ENCODE results near the gene NCF1. TPM values are rescaled to one million over a fixed set of nuclear protein-coding genes. Genes with fewer than 3 reads are reported as not detected.
"Not testable (repeated sequence)": the region's sequence is repeated elsewhere in the genome, so short reads cannot be mapped to it uniquely, and the experiment has no call there.

Gene NCF1
- 0.80 TPM for total RNA-seq (ENCODE audit: unreplicated experiment)
- long read RNA-seq, partial matches to known transcripts, result 2 of 2 reads
- long read RNA-seq, other reads (novel, unspliced or antisense), result 0 of 2 reads

GRCh38 chr7:74773760-74774750, at the start of gene NCF1:
Gene NCF1, plus strand, starts transcription at chr7:74774011. Its CDS starts 21 bp downstream, at chr7:74774032.
- DNase-seq (ENCODE audit: low spot score); H3K27me3 Mint-ChIP-seq (ENCODE audit: unreplicated experiment); H3K4me1 Mint-ChIP-seq (ENCODE audit: unreplicated experiment); H3K36me3 Mint-ChIP-seq (ENCODE audit: low read depth, unreplicated experiment); H3K27ac Mint-ChIP-seq (ENCODE audit: unreplicated experiment); H3K9me3 Mint-ChIP-seq (ENCODE audit: unreplicated experiment); H3K4me3 Mint-ChIP-seq (ENCODE audit: unreplicated experiment): not testable (repeated sequence)

- no peak for DNase-seq (ENCODE audit: low spot score)
- no peaks in the 10 kb centered on the region for H3K4me1 Mint-ChIP-seq (ENCODE audit: unreplicated experiment)
- H3K27me3 Mint-ChIP-seq (ENCODE audit: unreplicated experiment), result no peaks in the 10 kb centered on the region
- H3K4me3 Mint-ChIP-seq (ENCODE audit: unreplicated experiment), result no peak overlapping the region
- no peak overlapping the region for H3K27ac Mint-ChIP-seq (ENCODE audit: unreplicated experiment)
- TF ChIP-seq, protein P1, sequence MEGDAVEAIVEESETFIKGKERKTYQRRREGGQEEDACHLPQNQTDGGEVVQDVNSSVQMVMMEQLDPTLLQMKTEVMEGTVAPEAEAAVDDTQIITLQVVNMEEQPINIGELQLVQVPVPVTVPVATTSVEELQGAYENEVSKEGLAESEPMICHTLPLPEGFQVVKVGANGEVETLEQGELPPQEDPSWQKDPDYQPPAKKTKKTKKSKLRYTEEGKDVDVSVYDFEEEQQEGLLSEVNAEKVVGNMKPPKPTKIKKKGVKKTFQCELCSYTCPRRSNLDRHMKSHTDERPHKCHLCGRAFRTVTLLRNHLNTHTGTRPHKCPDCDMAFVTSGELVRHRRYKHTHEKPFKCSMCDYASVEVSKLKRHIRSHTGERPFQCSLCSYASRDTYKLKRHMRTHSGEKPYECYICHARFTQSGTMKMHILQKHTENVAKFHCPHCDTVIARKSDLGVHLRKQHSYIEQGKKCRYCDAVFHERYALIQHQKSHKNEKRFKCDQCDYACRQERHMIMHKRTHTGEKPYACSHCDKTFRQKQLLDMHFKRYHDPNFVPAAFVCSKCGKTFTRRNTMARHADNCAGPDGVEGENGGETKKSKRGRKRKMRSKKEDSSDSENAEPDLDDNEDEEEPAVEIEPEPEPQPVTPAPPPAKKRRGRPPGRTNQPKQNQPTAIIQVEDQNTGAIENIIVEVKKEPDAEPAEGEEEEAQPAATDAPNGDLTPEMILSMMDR (IDR thresholded peaks at IDR 0.05; ENCODE audit: unreplicated experiment), result no peak
- peaks cover 15% of the 10 kb centered on the region for H3K36me3 Mint-ChIP-seq (ENCODE audit: low read depth, unreplicated experiment)
- H3K9me3 Mint-ChIP-seq (ENCODE audit: unreplicated experiment), result no peaks in the 10 kb centered on the region
Measured at GRCh38 chr7:74725840-74726239, 48.0 kb upstream of the NCF1 start.

DNA sequence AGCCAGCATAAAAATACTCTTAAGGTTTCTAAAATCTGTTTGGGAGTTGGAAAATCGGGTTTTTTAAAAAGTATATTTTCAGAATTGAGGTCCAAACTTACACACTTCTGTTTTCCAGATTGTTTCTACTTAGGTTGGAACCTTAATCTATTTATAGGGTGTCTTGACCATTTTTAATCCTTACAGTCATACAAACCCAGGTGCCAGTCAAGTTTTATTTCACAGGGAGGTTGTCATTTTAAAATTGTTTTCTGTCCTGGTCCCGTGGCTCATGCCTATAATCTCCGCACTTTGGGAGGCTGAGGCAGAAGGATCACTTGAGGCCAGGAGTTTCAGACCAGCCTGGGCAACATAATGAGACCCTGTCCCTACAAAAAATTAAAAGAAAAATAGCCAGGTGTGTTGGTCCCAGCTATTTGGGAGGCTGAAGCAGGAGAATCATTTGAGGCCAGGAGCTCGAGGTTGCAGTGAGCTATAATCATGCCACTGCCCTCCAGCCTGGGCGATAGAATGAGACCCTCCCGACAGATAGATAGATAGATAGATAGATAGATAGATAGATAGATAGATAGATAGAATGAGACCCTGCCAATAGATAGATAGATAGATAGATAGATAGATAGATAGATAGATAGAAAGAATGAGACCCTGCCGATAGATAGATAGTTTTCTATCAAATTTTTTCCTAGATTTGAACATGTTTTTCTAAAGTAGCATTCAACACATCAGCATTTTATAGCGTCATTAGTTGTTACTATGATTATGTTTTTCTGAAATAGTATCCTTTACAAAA, 47.3 kb upstream of the NCF1 start:
- Mint-ChIP-seq H3K4me3 (ENCODE audit: unreplicated experiment) (no peak overlapping the region), H3K27me3 (ENCODE audit: unreplicated experiment) (no peaks in the 10 kb centered on the region), H3K9me3 (ENCODE audit: unreplicated experiment) (no peaks in the 10 kb centered on the region), H3K36me3 (ENCODE audit: low read depth, unreplicated experiment) (peaks cover 15% of the 10 kb centered on the region), H3K4me1 (ENCODE audit: unreplicated experiment) (no peaks in the 10 kb centered on the region), H3K27ac (ENCODE audit: unreplicated experiment) (peak overlapping the region; percentile 2)
- TF ChIP-seq, protein P1 (IDR thresholded peaks at IDR 0.05; ENCODE audit: unreplicated experiment), result no peak
- DNase-seq (ENCODE audit: low spot score), result no peak

DNA sequence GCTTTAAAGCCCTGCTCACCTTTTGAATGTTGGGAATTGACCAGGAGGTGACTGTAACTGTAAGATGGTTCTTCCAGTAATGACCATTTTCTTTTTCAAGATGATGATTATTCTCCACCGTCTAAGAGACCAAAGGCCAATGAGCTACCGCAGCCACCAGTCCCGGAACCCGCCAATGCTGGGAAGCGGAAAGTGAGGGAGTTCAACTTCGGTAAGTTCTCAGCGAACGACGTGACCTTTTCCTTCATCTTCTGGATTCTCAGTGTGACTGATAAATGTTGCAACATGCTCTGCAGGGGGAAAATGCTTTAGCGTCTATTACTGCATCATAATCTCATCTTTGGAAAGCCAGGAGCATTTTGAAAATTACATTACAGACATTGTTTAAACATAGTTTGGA, 45.1 kb upstream of the NCF1 start:
- not testable (repeated sequence) for H3K36me3 Mint-ChIP-seq (ENCODE audit: low read depth, unreplicated experiment); H3K4me1 Mint-ChIP-seq (ENCODE audit: unreplicated experiment); H3K27me3 Mint-ChIP-seq (ENCODE audit: unreplicated experiment); H3K4me3 Mint-ChIP-seq (ENCODE audit: unreplicated experiment); H3K27ac Mint-ChIP-seq (ENCODE audit: unreplicated experiment); H3K9me3 Mint-ChIP-seq (ENCODE audit: unreplicated experiment); DNase-seq (ENCODE audit: low spot score)

- not testable (repeated sequence) for H3K4me3 Mint-ChIP-seq (ENCODE audit: unreplicated experiment)
Measured at GRCh38 chr7:74730186-74730585, 43.6 kb upstream of the NCF1 start.

GRCh38 chr7:74739974-74740703, 33.7 kb upstream of the NCF1 start:
- not testable (repeated sequence) for H3K4me3 Mint-ChIP-seq (ENCODE audit: unreplicated experiment); DNase-seq (ENCODE audit: low spot score); H3K27ac Mint-ChIP-seq (ENCODE audit: unreplicated experiment); H3K9me3 Mint-ChIP-seq (ENCODE audit: unreplicated experiment); H3K4me1 Mint-ChIP-seq (ENCODE audit: unreplicated experiment); H3K36me3 Mint-ChIP-seq (ENCODE audit: low read depth, unreplicated experiment); H3K27me3 Mint-ChIP-seq (ENCODE audit: unreplicated experiment)

More at GRCh38 chr7:74730186-74730585, 43.6 kb upstream of the NCF1 start:
- H3K36me3 Mint-ChIP-seq (ENCODE audit: low read depth, unreplicated experiment); H3K27me3 Mint-ChIP-seq (ENCODE audit: unreplicated experiment); H3K9me3 Mint-ChIP-seq (ENCODE audit: unreplicated experiment); DNase-seq (ENCODE audit: low spot score); H3K4me1 Mint-ChIP-seq (ENCODE audit: unreplicated experiment); H3K27ac Mint-ChIP-seq (ENCODE audit: unreplicated experiment): not testable (repeated sequence)

DNA sequence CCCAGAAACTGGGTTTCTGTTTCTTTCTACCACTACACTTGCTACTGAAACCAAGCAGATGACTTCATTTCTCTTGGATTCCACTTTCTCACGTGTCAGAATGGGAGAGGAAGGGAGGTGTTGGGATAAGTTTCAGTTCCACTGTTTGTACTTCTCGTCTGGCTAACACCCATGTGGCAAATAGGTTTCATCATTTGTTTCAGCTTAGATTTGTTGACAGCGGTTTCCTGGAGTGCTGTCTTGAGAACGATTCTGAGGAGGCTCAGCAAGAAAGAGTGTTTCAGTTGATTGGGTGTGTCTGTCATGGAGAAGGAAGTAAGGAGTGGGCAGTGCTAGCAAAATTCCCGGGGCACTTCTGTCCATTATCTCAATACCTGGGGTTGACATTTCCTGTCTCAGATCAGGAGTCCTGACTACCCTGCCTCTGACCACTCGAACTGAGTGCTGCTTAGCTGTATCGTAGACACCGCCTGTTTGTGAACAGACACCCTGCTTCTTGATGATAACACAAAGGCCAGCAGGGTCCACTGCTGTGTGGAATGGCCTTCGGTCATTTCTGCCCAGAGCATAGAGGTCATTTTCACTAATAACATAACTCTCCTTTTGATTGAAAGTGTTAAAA, 29.8 kb upstream of the NCF1 start:
- H3K36me3 Mint-ChIP-seq (ENCODE audit: low read depth, unreplicated experiment); H3K4me3 Mint-ChIP-seq (ENCODE audit: unreplicated experiment); DNase-seq (ENCODE audit: low spot score); H3K27ac Mint-ChIP-seq (ENCODE audit: unreplicated experiment); H3K27me3 Mint-ChIP-seq (ENCODE audit: unreplicated experiment); H3K4me1 Mint-ChIP-seq (ENCODE audit: unreplicated experiment); H3K9me3 Mint-ChIP-seq (ENCODE audit: unreplicated experiment): not testable (repeated sequence)

DNA sequence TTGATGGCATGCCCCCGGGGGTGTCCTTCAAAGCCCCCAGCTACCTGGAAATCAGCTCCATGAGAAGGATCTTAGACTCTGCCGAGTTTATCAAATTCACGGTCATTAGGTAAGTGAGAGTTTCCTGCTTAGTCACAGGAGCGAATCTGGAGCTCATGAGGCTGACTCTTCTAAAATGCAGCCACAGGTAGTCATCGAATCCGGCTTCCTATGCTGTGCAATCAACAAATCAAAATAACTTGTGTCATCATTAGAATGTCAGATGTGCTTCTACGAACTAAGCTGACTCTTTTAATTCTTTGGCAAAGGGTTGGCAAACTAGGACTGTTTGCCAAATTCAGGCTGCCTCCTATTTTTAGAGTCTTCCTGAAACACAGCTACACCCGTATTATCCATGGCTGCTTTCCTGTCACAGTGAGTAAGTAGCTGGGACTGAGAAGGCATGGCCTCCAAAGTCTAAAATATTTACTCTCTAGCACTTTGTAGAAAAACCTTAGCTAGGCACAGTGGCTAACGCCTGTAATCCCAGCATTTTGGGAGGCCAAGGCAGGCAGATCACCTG, 19.8 kb upstream of the NCF1 start:
- not testable (repeated sequence) for H3K36me3 Mint-ChIP-seq (ENCODE audit: low read depth, unreplicated experiment); H3K27me3 Mint-ChIP-seq (ENCODE audit: unreplicated experiment); H3K9me3 Mint-ChIP-seq (ENCODE audit: unreplicated experiment); H3K4me3 Mint-ChIP-seq (ENCODE audit: unreplicated experiment); H3K27ac Mint-ChIP-seq (ENCODE audit: unreplicated experiment); H3K4me1 Mint-ChIP-seq (ENCODE audit: unreplicated experiment); DNase-seq (ENCODE audit: low spot score)

- not testable (repeated sequence) for DNase-seq (ENCODE audit: low spot score); H3K27me3 Mint-ChIP-seq (ENCODE audit: unreplicated experiment); H3K27ac Mint-ChIP-seq (ENCODE audit: unreplicated experiment); H3K4me3 Mint-ChIP-seq (ENCODE audit: unreplicated experiment); H3K4me1 Mint-ChIP-seq (ENCODE audit: unreplicated experiment); H3K36me3 Mint-ChIP-seq (ENCODE audit: low read depth, unreplicated experiment); H3K9me3 Mint-ChIP-seq (ENCODE audit: unreplicated experiment)
Measured at GRCh38 chr7:74756673-74757072, 17.1 kb upstream of the NCF1 start.

Data from endothelial cell (in vitro differentiated cells).